CD8-positive, alpha-beta memory T cell (primary cell): ENCODE data around the gene PIM3. TPM values are rescaled to one million over a fixed set of nuclear protein-coding genes. Genes with fewer than 3 reads are reported as not detected.

Experiments used
- CTCF ChIA-PET: fragments of 350-600 bp; sonication (Branson Sonifier 250); formaldehyde crosslinking; loops from one replicate; lab custom pipeline; 2021; ENCODE audit warnings: antibody characterized with exemption; lab: Charles Lee
- POLR2A ChIA-PET: fragments of 350-600 bp; sonication (Branson Sonifier 250); formaldehyde crosslinking; loops from one replicate; lab custom pipeline; 2021; ENCODE audit warnings: antibody characterized with exemption; lab: Charles Lee
- DNase-seq, 5 donors: peaks; one replicate each; pipeline versions ENCODE4 v3.0.0 to v3.0.0-alpha.2; 2020 to 2022; ENCODE audit warnings: mixed read lengths in 1 of 5
- H3K27ac ChIP-seq: one replicate; pipeline ENCODE4 v1.7.0; 2013; ENCODE audit warnings: low read depth, mild to moderate bottlenecking, low read length, moderate library complexity
- H3K27me3 ChIP-seq: 2 replicates; pipeline ENCODE4 v1.7.0; 2013; ENCODE audit warnings: low read length, mild to moderate bottlenecking; ENCODE audit not compliant: insufficient read depth, poor library complexity, severe bottlenecking
- H3K36me3 ChIP-seq: 2 replicates; pipeline ENCODE4 v1.7.0; 2013; ENCODE audit warnings: mild to moderate bottlenecking, low read length, moderate library complexity; ENCODE audit not compliant: insufficient read depth
- H3K4me1 ChIP-seq: 2 replicates; pipeline ENCODE4 v1.7.0; 2013; ENCODE audit warnings: mild to moderate bottlenecking, low read length, moderate library complexity; ENCODE audit not compliant: insufficient read depth
- H3K4me3 ChIP-seq: 2 replicates; pipeline ENCODE4 v1.7.0; 2013; ENCODE audit warnings: mild to moderate bottlenecking, low read length
- H3K9me3 ChIP-seq: 2 replicates; pipeline ENCODE4 v1.7.0; 2013; ENCODE audit warnings: mild to moderate bottlenecking, low read length
- H3K27ac Mint-ChIP-seq, 8 donors: one replicate each; pipeline ENCODE4 v1.8.0; 2020 to 2021; ENCODE audit warnings: mixed read lengths in 8 of 8, mild to moderate bottlenecking in 6 of 8, inconsistent platforms in 3 of 8, moderate library complexity in 3 of 8
- H3K27me3 Mint-ChIP-seq, 2 donors: one replicate each; pipeline ENCODE4 v1.8.0; 2020 to 2021; ENCODE audit warnings: mixed read lengths in 2 of 2, mild to moderate bottlenecking in 1 of 2, moderate library complexity in 1 of 2
- H3K36me3 Mint-ChIP-seq, 3 donors: one replicate each; pipeline ENCODE4 v1.8.0; 2020 to 2021; ENCODE audit warnings: mixed read lengths in 3 of 3, inconsistent platforms in 1 of 3, mild to moderate bottlenecking in 1 of 3
- H3K4me1 Mint-ChIP-seq, 3 donors: one replicate each; pipeline ENCODE4 v1.8.0; 2020 to 2021; ENCODE audit warnings: mixed read lengths in 3 of 3, inconsistent platforms in 1 of 3, mild to moderate bottlenecking in 1 of 3
- H3K4me3 Mint-ChIP-seq, 7 donors: one replicate each; pipeline ENCODE4 v1.8.0; 2020 to 2021; ENCODE audit warnings: mixed read lengths in 7 of 7, mild to moderate bottlenecking in 6 of 7, moderate library complexity in 4 of 7, inconsistent platforms in 2 of 7
- H3K9me3 Mint-ChIP-seq, 5 donors: one replicate each; pipeline ENCODE4 v1.8.0; 2020 to 2022; ENCODE audit warnings: mixed read lengths in 5 of 5, mild to moderate bottlenecking in 3 of 5, moderate library complexity in 2 of 5, inconsistent platforms in 1 of 5
- polyA plus RNA-seq: library from polyadenylated mRNA; unstranded; fragments of 300-500 nt; fragmentation: Illumina TruSeq; gene quantifications from one replicate; pipeline ENCODE4 v1.2.3, GENCODE V29; 2021
- total RNA-seq, 2 experiments: library from RNA; stranded (reverse); gene quantifications; one replicate each; pipeline ENCODE4 v1.2.3, GENCODE V29; 2021

The PIM3 gene
- total and polyA plus RNA-seq, 3 experiments from 2014 or later: 39.3 to 227 (median 202) TPM

- no peaks in the 10 kb centered on the region for H3K9me3 ChIP-seq
- POLR2A ChIA-PET: interaction anchor here (1.0 to 1.4 kb wide), 3 partner anchors 25 to 35 kb away, joined by 3 to 8 read pairs (median 8); partner anchors contain the start of gene PIM3
- Mint-ChIP-seq H3K9me3 (no peaks in the 10 kb centered on the region), H3K4me3 (peak overlapping the region in 6 of 7 donors; percentile 53 to 90 (median 62)), H3K4me1 (peaks cover 13 to 30% (median 15%) of the 10 kb centered on the region in 3 donors), H3K36me3 (no peaks in the 10 kb centered on the region), H3K27ac (peak overlapping the region in 4 of 8 donors; percentile 54 to 86 (median 70)), H3K27me3 (no peaks in the 10 kb centered on the region)
- no peak overlapping the region for H3K4me3 ChIP-seq
- H3K4me1 ChIP-seq: peaks cover 27% of the 10 kb centered on the region
- no peaks in the 10 kb centered on the region for H3K27me3 ChIP-seq
- no peak for DNase-seq
- no peak overlapping the region for H3K27ac ChIP-seq
- CTCF ChIA-PET: interaction anchor here (0.9 to 1.4 kb wide), 5 partner anchors 9 to 126 kb away, joined by 3 to 5 read pairs (median 4); no protein-coding TSS in a partner anchor
- no peaks in the 10 kb centered on the region for H3K36me3 ChIP-seq
Measured at GRCh38 chr22:49935561-49935960, 25.0 kb upstream of the PIM3 start.

GRCh38 chr22:49936018-49936972, 24.3 kb upstream of the PIM3 start:
- Histone ChIP-seq H3K9me3 (no peaks in the 10 kb centered on the region), H3K36me3 (no peaks in the 10 kb centered on the region), H3K27me3 (no peaks in the 10 kb centered on the region), H3K4me1 (peaks cover 20% of the 10 kb centered on the region), H3K4me3 (peak overlapping the region; percentile 32), H3K27ac (peak overlapping the region; percentile 57)
- DNase-seq: peak; percentile 84 to 93 (median 87)
- Mint-ChIP-seq H3K4me3 (peak overlapping the region; percentile 54 to 90 (median 61)), H3K9me3 (no peaks in the 10 kb centered on the region), H3K36me3 (no peaks in the 10 kb centered on the region), H3K27me3 (no peaks in the 10 kb centered on the region), H3K27ac (peak overlapping the region; percentile 59 to 94 (median 86)), H3K4me1 (peaks cover 6 to 22% (median 9%) of the 10 kb centered on the region in 3 donors)
- CTCF ChIA-PET: interaction anchor here (0.9 to 1.4 kb wide), 6 partner anchors 8 to 127 kb away, joined by 3 to 5 read pairs (median 4); no protein-coding TSS in a partner anchor
- POLR2A ChIA-PET: interaction anchor here (0.5 to 1.4 kb wide), 6 partner anchors 20 to 85 kb away, joined by 3 to 8 read pairs (median 4); partner anchors contain the start of gene PIM3

GRCh38 chr22:49936973-49937757, 23.4 kb upstream of the PIM3 start:
- Mint-ChIP-seq H3K4me1 (peaks cover 5 to 17% (median 8%) of the 10 kb centered on the region in 3 donors), H3K36me3 (no peaks in the 10 kb centered on the region), H3K4me3 (peak overlapping the region; percentile 43 to 90 (median 59)), H3K27me3 (no peaks in the 10 kb centered on the region), H3K27ac (peak overlapping the region; percentile 59 to 94 (median 86)), H3K9me3 (no peaks in the 10 kb centered on the region)
- peaks cover 16% of the 10 kb centered on the region for H3K4me1 ChIP-seq
- POLR2A ChIA-PET: interaction anchor here (0.5 to 1.4 kb wide), 3 partner anchors 19 to 86 kb away, joined by 3 to 8 read pairs (median 4); no protein-coding TSS in a partner anchor
- H3K36me3 ChIP-seq: no peaks in the 10 kb centered on the region
- no peak for DNase-seq
- H3K27me3 ChIP-seq: no peaks in the 10 kb centered on the region
- H3K9me3 ChIP-seq: no peaks in the 10 kb centered on the region
- peak overlapping the region; percentile 57 for H3K27ac ChIP-seq
- CTCF ChIA-PET: interaction anchor here (1.2 to 1.4 kb wide), 2 partner anchors 56 to 99 kb away, joined by 3 to 5 read pairs; no protein-coding TSS in a partner anchor
- peak overlapping the region; percentile 32 for H3K4me3 ChIP-seq

GRCh38 chr22:49937758-49938564, 22.6 kb upstream of the PIM3 start:
- peak overlapping the region in 6 of 8 donors; percentile 45 to 84 (median 63) for H3K27ac Mint-ChIP-seq
- ChIA-PET CTCF (no interaction called here), POLR2A (no interaction called here)
- H3K36me3 Mint-ChIP-seq: no peaks in the 10 kb centered on the region
- Histone ChIP-seq H3K9me3 (no peaks in the 10 kb centered on the region), H3K27ac (no peak overlapping the region), H3K27me3 (no peaks in the 10 kb centered on the region), H3K4me1 (peaks cover 16% of the 10 kb centered on the region), H3K4me3 (no peak overlapping the region), H3K36me3 (no peaks in the 10 kb centered on the region)
- no peak for DNase-seq
- peak overlapping the region in 1 of 7 donors; percentile 26 for H3K4me3 Mint-ChIP-seq
- no peaks in the 10 kb centered on the region for H3K27me3 Mint-ChIP-seq
- no peaks in the 10 kb centered on the region for H3K9me3 Mint-ChIP-seq
- peaks cover 4 to 16% (median 8%) of the 10 kb centered on the region in 3 donors for H3K4me1 Mint-ChIP-seq

- H3K4me1 Mint-ChIP-seq: peaks cover 0 to 11% (median 4%) of the 10 kb centered on the region in 3 donors
- H3K4me1 ChIP-seq: peaks cover 16% of the 10 kb centered on the region
- no peaks in the 10 kb centered on the region for H3K27me3 Mint-ChIP-seq
- H3K36me3 ChIP-seq: no peaks in the 10 kb centered on the region
- H3K36me3 Mint-ChIP-seq: no peaks in the 10 kb centered on the region
- H3K27me3 ChIP-seq: no peaks in the 10 kb centered on the region
- H3K9me3 Mint-ChIP-seq: no peaks in the 10 kb centered on the region
- no peaks in the 10 kb centered on the region for H3K9me3 ChIP-seq
- H3K4me3 ChIP-seq: no peak overlapping the region
- H3K27ac ChIP-seq: no peak overlapping the region
- peak overlapping the region in 2 of 8 donors; percentile 23 to 62 for H3K27ac Mint-ChIP-seq
- DNase-seq: no peak
- no peak overlapping the region for H3K4me3 Mint-ChIP-seq
- ChIA-PET CTCF (no interaction called here), POLR2A (no interaction called here)
Measured at GRCh38 chr22:49938565-49939136, 21.9 kb upstream of the PIM3 start.

- Histone ChIP-seq H3K27me3 (no peaks in the 10 kb centered on the region), H3K4me3 (no peak overlapping the region), H3K36me3 (no peaks in the 10 kb centered on the region), H3K4me1 (peaks cover 19% of the 10 kb centered on the region), H3K9me3 (no peaks in the 10 kb centered on the region), H3K27ac (no peak overlapping the region)
- CTCF ChIA-PET: no interaction called here
- Mint-ChIP-seq H3K9me3 (no peaks in the 10 kb centered on the region), H3K27me3 (no peaks in the 10 kb centered on the region), H3K4me3 (no peak overlapping the region), H3K27ac (peak overlapping the region in 3 of 8 donors; percentile 26 to 56 (median 35)), H3K36me3 (no peaks in the 10 kb centered on the region), H3K4me1 (peaks cover 10 to 18% (median 12%) of the 10 kb centered on the region in 3 donors)
- DNase-seq: no peak
- POLR2A ChIA-PET: no interaction called here
Measured at GRCh38 chr22:49941507-49942316, 18.9 kb upstream of the PIM3 start.
